ENCODE results near the gene CLBA1. TPM values are rescaled to one million over a fixed set of nuclear protein-coding genes. Genes with fewer than 3 reads are reported as not detected.
A peak's percentile ranks its signal among the peaks of the same experiment; 100 is the strongest.

CLBA1 gene
- total RNA-seq, 4 donors from 2014 or later, result 10.1 to 21.0 (median 12.8) TPM

- H3K4me1 ChIP-seq, result peaks cover 0 to 36% (median 20%) of the 10 kb centered on the region in 4 donors
- WGBS, 2 donors, result 76 to 86% methylated on average over 5 to 18 of the region's 19 CpGs
- H3K4me3 ChIP-seq, result no peak overlapping the region
- H3K27ac ChIP-seq, result peak overlapping the region in 1 of 4 donors; percentile 26
- peaks cover 0 to 20% of the 10 kb centered on the region in 2 donors for H3K27me3 ChIP-seq
- peak in 1 of 2 donors; percentile 8 for TF ChIP-seq EP300 (IDR thresholded peaks at IDR 0.05)
- TF ChIP-seq POLR2A (IDR thresholded peaks at IDR 0.05), result no peak
- H3K36me3 ChIP-seq, result no peaks in the 10 kb centered on the region
- no peaks in the 10 kb centered on the region for H3K9me3 ChIP-seq
- no peak for DNase-seq (ENCODE audit: low spot score in 2 of 2)
These were observed 5.6 kb upstream of the CLBA1 start for GRCh38 chr14:104979758-104980610.

- WGBS, 2 donors, result 89 to 92% methylated on average over 17 to 21 of the region's 22 CpGs
- H3K9me3 ChIP-seq, result no peaks in the 10 kb centered on the region
- H3K27me3 ChIP-seq, result peaks cover 0 to 15% of the 10 kb centered on the region in 2 donors
- no peak for DNase-seq (ENCODE audit: low spot score in 2 of 2)
- peaks cover 0 to 30% (median 19%) of the 10 kb centered on the region in 4 donors for H3K4me1 ChIP-seq
- TF ChIP-seq CTCF (IDR thresholded peaks at IDR 0.05) (no peak), EP300 (IDR thresholded peaks at IDR 0.05) (no peak), POLR2A (IDR thresholded peaks at IDR 0.05) (no peak)
- H3K36me3 ChIP-seq, result no peaks in the 10 kb centered on the region
- no peak overlapping the region for H3K4me3 ChIP-seq
- peak overlapping the region in 1 of 4 donors; percentile 26 for H3K27ac ChIP-seq
These were observed 4.7 kb upstream of the CLBA1 start for GRCh38 chr14:104980611-104981531.

GRCh38 chr14:104981699-104982541 lies 3.7 kb upstream of the CLBA1 start:
- Histone ChIP-seq H3K36me3 (no peaks in the 10 kb centered on the region), H3K4me1 (peaks cover 0 to 30% (median 23%) of the 10 kb centered on the region in 4 donors), H3K27me3 (peaks cover 0 to 10% of the 10 kb centered on the region in 2 donors), H3K9me3 (no peaks in the 10 kb centered on the region), H3K27ac (no peak overlapping the region), H3K4me3 (no peak overlapping the region)
- no peak for TF ChIP-seq POLR2A (IDR thresholded peaks at IDR 0.05)
- TF ChIP-seq EP300 (IDR thresholded peaks at IDR 0.05), result no peak
- no peak for TF ChIP-seq CTCF (IDR thresholded peaks at IDR 0.05)
- no peak for DNase-seq (ENCODE audit: low spot score in 2 of 2)
- 60 to 72% methylated on average over 8 to 17 of the region's 17 CpGs for WGBS, 2 donors

- 74 to 81% methylated on average over 10 of the region's 10 CpGs for WGBS, 2 donors
These were observed 2.9 kb upstream of the CLBA1 start for GRCh38 chr14:104982548-104983230.

More at GRCh38 chr14:104982548-104983230, 2.9 kb upstream of the CLBA1 start:
- H3K4me1 ChIP-seq, result peaks cover 0 to 27% (median 17%) of the 10 kb centered on the region in 4 donors
- TF ChIP-seq POLR2A (IDR thresholded peaks at IDR 0.05) (no peak), EP300 (IDR thresholded peaks at IDR 0.05) (no peak), CTCF (IDR thresholded peaks at IDR 0.05) (no peak)
- H3K36me3 ChIP-seq, result no peaks in the 10 kb centered on the region
- no peak for DNase-seq (ENCODE audit: low spot score in 2 of 2)
- no peak overlapping the region for H3K27ac ChIP-seq
- H3K4me3 ChIP-seq, result no peak overlapping the region
- H3K27me3 ChIP-seq, result peaks cover 0 to 2% of the 10 kb centered on the region in 2 donors
- no peaks in the 10 kb centered on the region for H3K9me3 ChIP-seq
